AG09319 (cell line): ENCODE measurements around the gene IRF2BP2.

Source experiments
- DNase-seq: peaks from one replicate; pipeline ENCODE4 v3.0.0-alpha.2; 2010; ENCODE audit warnings: low read depth; ENCODE audit errors: extremely low read depth
- CTCF ChIP-seq: IDR thresholded peaks from 2 replicates; pipeline ENCODE4 v1.5.1; 2011; ENCODE audit warnings: low read depth, mild to moderate bottlenecking, inconsistent platforms, low read length, moderate library complexity

Gene IRF2BP2

GRCh38 chr1:234581063-234581714 lies 28.8 kb downstream of the IRF2BP2 start:
- no peak for DNase-seq
- no peak for TF ChIP-seq CTCF

DNA sequence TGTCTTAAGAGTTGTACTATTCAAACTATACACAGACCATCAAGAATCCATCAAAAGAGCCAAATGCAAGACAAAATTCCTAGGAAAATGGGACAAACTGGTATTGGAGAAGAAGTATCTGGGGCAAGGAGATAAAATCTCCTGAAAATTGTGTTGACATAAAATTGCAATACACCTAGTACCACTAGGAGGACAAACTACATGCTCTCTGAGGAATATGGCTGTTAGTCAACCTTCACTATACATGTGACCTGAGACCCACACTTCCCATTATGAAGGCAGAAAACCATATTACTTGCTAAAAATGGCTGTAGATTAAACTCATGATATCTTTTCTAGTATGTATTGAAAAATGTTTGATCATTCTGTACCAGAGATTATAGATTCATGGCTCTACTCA lies 30.0 kb downstream of the IRF2BP2 start:
- DNase-seq = no peak
- peak; percentile 4; the same call in 1 of the 2 replicates for TF ChIP-seq CTCF

GRCh38 chr1:234578735-234579134 lies 31.2 kb downstream of the IRF2BP2 start:
- no peak for TF ChIP-seq CTCF
- no peak for DNase-seq

- no peak for TF ChIP-seq CTCF
- DNase-seq = no peak
Observed at GRCh38 chr1:234578087-234578486, 31.9 kb downstream of the IRF2BP2 start.

GRCh38 chr1:234573711-234574299 lies 36.2 kb downstream of the IRF2BP2 start:
- no peak for TF ChIP-seq CTCF
- no peak for DNase-seq

DNA sequence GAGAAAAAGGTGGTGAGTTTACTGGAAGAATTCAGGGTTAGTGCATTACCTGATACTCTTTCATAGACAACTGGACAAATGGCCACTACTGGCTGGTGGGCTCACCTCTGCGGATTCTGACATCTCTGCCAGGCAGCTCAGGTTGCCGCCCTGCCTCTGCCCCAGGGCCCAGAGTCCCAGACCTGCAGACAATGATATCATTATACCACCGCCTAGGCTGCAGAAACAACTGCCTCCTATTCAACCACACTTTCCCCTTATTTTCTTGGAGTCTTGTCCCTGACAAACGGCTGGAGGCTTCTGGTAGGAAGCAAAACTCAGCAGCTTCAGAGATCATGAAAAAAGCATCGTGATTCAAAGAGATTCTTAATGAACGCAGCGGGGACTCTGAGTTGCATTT lies 37.0 kb downstream of the IRF2BP2 start:
- no peak for DNase-seq
- TF ChIP-seq CTCF = no peak

GRCh38 chr1:234571702-234572101 lies 38.3 kb downstream of the IRF2BP2 start:
- DNase-seq = no peak
- TF ChIP-seq CTCF = no peak
